ENCODE results near the gene NPBWR2.

GRCh38 chr20:64080013-64080812 lies 27.2 kb downstream of the NPBWR2 start, which contains the start of gene OPRL1:
- TF ChIP-seq REST (IDR thresholded peaks at IDR 0.05; ENCODE audit: insufficient read depth in 1 of 2, low read depth in 2 of 2, low read length in 2 of 2) = no peak
- TF ChIP-seq POLR2AphosphoS5 (IDR thresholded peaks at IDR 0.05; ENCODE audit: low read depth, low read length) = no peak
- no peak for TF ChIP-seq TAF1 (IDR thresholded peaks at IDR 0.05; ENCODE audit: borderline replicate concordance, insufficient read depth, low read length)
